GM12873 (cell line): ENCODE measurements around the gene SPANXA1.
"Not testable (repeated sequence)": the region's sequence is repeated elsewhere in the genome, so short reads cannot be mapped to it uniquely, and the experiment has no call there.

Source experiments
- TF ChIP-seq, protein P1 (sequence below): IDR thresholded peaks from 2 replicates; pipeline ENCODE4 v1.5.1; 2012; ENCODE audit warnings: low read depth, mild to moderate bottlenecking, moderate library complexity, low read length, control low read depth; ENCODE audit not compliant: insufficient read depth; ENCODE audit errors: missing control alignments

SPANXA1 gene

DNA sequence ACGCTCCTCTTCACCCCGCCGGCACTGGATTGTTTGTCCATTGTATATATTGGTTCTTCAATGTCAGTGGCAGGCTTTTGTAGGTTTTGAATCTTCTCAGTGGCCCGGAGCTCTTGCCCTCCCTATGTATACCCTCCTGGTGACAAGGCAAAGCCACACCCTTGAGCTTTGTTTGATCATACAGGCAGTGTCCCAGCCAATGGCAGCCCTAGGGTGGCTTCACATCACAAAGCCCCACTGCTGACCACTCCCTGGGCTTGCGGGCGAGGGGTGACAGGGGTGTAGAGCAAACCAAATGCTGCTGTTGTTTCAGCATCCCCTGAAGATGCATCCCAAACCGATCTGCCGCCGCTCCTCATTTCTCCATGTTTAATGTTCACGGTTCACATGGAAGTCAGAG is at the start of gene SPANXA1:
Gene SPANXA1, minus strand, starts transcription at position 101 of the 400 bp plus-strand sequence. Its CDS starts 60 bp downstream, at position 41.
- TF ChIP-seq, protein P1, sequence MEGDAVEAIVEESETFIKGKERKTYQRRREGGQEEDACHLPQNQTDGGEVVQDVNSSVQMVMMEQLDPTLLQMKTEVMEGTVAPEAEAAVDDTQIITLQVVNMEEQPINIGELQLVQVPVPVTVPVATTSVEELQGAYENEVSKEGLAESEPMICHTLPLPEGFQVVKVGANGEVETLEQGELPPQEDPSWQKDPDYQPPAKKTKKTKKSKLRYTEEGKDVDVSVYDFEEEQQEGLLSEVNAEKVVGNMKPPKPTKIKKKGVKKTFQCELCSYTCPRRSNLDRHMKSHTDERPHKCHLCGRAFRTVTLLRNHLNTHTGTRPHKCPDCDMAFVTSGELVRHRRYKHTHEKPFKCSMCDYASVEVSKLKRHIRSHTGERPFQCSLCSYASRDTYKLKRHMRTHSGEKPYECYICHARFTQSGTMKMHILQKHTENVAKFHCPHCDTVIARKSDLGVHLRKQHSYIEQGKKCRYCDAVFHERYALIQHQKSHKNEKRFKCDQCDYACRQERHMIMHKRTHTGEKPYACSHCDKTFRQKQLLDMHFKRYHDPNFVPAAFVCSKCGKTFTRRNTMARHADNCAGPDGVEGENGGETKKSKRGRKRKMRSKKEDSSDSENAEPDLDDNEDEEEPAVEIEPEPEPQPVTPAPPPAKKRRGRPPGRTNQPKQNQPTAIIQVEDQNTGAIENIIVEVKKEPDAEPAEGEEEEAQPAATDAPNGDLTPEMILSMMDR: not testable (repeated sequence)

DNA sequence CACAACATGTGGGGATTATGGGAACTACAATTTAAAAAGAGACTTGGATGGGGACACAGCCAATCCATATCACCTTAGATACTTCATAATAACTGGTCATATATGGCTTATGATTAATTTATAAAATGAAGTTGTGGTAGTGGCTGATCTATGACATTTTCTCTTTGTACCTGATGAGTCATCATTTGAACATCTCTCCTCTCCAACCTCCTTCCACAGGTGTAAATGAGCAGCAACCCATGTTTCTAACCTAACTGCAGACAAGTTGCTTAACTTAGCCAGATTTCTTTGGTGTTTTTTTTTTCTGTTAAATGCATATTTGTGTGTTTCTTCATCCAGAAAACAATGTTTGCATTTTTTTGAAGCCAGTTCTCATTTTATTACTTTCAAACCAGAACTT is 47.6 kb upstream of the SPANXA1 start:
- TF ChIP-seq, protein P1: no peak

- TF ChIP-seq, protein P1: no peak
These were observed 34.8 kb upstream of the SPANXA1 start for GRCh38 chrX:141619336-141619735.

- TF ChIP-seq, protein P1: no peak
These were observed 24.6 kb upstream of the SPANXA1 start for GRCh38 chrX:141609111-141609510.

GRCh38 chrX:141589408-141589807 is 4.9 kb upstream of the SPANXA1 start, which contains the start of gene SPANXA2:
TSS of gene SPANXA2 (plus strand) at chrX:141589708. CDS start at chrX:141589768, 60 bp downstream.
- TF ChIP-seq, protein P1: not testable (repeated sequence)
